Caco-2 (cell line): Measurements from ENCODE around the gene GK2. TPM values are rescaled to one million over a fixed set of nuclear protein-coding genes. Genes with fewer than 3 reads are reported as not detected.

Experiments
- BruUV-seq: library from RNA; stranded (reverse); fragments of 400-500 nt; replicated peaks from 2 replicates; lab custom pipeline; 2021; lab: Mats Ljungman, UMichigan
- CTCF ChIA-PET: fragments of 300-600 bp; sonication (Branson Sonifier 250); formaldehyde crosslinking; loops from one replicate; lab custom pipeline; 2022; ENCODE audit warnings: antibody characterized with exemption; lab: Charles Lee
- POLR2A ChIA-PET: fragments of 300-600 bp; sonication (Branson Sonifier 250); formaldehyde crosslinking; loops from one replicate; lab custom pipeline; 2022; ENCODE audit warnings: antibody characterized with exemption; lab: Charles Lee
- DNase-seq, 2 experiments: peaks; one replicate each; pipeline versions ENCODE4 v3.0.0 to v3.0.0-alpha.2; 2020 to 2022
- H3K27me3 ChIP-seq: replicated peaks from 2 replicates; pipeline ENCODE4 v1.6.0; 2011; ENCODE audit warnings: low read length; ENCODE audit not compliant: control insufficient read depth, insufficient read depth
- H3K36me3 ChIP-seq: 2 replicates; pipeline ENCODE4 v1.5.1; 2011; ENCODE audit warnings: low read length; ENCODE audit not compliant: control insufficient read depth, insufficient read depth
- H3K4me1 ChIP-seq: fragments of 250-450 bp; sonication (Bioruptor Pico); 2 replicates; pipeline ENCODE4 v1.5.1; 2020; ENCODE audit warnings: mild to moderate bottlenecking
- H3K4me3 ChIP-seq: 2 replicates; pipeline ENCODE4 v1.5.1; 2011; ENCODE audit warnings: low read depth, mild to moderate bottlenecking, control low read depth, low read length
- H3K9me3 ChIP-seq: fragments of 250-450 bp; sonication (Bioruptor Pico); 2 replicates; pipeline ENCODE4 v1.5.1; 2020; ENCODE audit warnings: mild to moderate bottlenecking, moderate library complexity
- H3K27ac Mint-ChIP-seq: one replicate; pipeline ENCODE4 v1.8.0; 2022; ENCODE audit warnings: mixed read lengths; ENCODE audit not compliant: unreplicated experiment
- H3K27me3 Mint-ChIP-seq: one replicate; pipeline ENCODE4 v1.8.0; 2022; ENCODE audit warnings: mixed read lengths; ENCODE audit not compliant: insufficient read depth, unreplicated experiment
- H3K36me3 Mint-ChIP-seq: one replicate; pipeline ENCODE4 v1.8.0; 2022; ENCODE audit warnings: mild to moderate bottlenecking, mixed read lengths; ENCODE audit not compliant: insufficient read depth, unreplicated experiment
- H3K4me1 Mint-ChIP-seq: one replicate; pipeline ENCODE4 v1.8.0; 2022; ENCODE audit warnings: low read depth, mixed read lengths; ENCODE audit not compliant: unreplicated experiment
- H3K4me3 Mint-ChIP-seq: one replicate; pipeline ENCODE4 v1.8.0; 2022; ENCODE audit warnings: mild to moderate bottlenecking, moderate library complexity, mixed read lengths; ENCODE audit not compliant: unreplicated experiment
- H3K9me3 Mint-ChIP-seq: one replicate; pipeline ENCODE4 v1.8.0; 2022; ENCODE audit warnings: mixed read lengths; ENCODE audit not compliant: unreplicated experiment
- CTCF ChIP-seq, 2 experiments: fragments of 200-600 bp in 1 of 2; IDR thresholded peaks; 1 replicate in 1 of 2; 2 replicates in 1 of 2; pipeline versions ENCODE4 v1.5.1 to v1.8.0; 2011 to 2022; ENCODE audit warnings: antibody characterized with exemption in 1 of 2, control low read depth in 1 of 2, inconsistent platforms in 1 of 2, low read depth in 1 of 2, low read length in 1 of 2, mild to moderate bottlenecking in 1 of 2, moderate library complexity in 1 of 2; ENCODE audit not compliant: insufficient read depth in 1 of 2, severe bottlenecking in 1 of 2, unreplicated experiment in 1 of 2
- intact Hi-C: fragments of 100-400 bp; cut with micrococcal nuclease; formaldehyde crosslinking; loops from one replicate; pipeline ENCODE4 v1.10.0; 2022; ENCODE audit not compliant: unreplicated experiment
- total RNA-seq: library from RNA; stranded (reverse); gene quantifications from 2 replicates; pipeline ENCODE4 v1.2.3, GENCODE V29; 2022

The GK2 gene
- total RNA-seq, 1 experiment from 2014 or later, result not detected

- Histone ChIP-seq H3K4me1 (no peaks in the 10 kb centered on the region), H3K36me3 (no peaks in the 10 kb centered on the region), H3K4me3 (no peak overlapping the region), H3K9me3 (no peaks in the 10 kb centered on the region), H3K27me3 (no peaks in the 10 kb centered on the region)
- Mint-ChIP-seq H3K4me1 (no peaks in the 10 kb centered on the region), H3K27ac (no peak overlapping the region), H3K36me3 (no peaks in the 10 kb centered on the region), H3K27me3 (peaks cover 5% of the 10 kb centered on the region), H3K9me3 (no peaks in the 10 kb centered on the region), H3K4me3 (no peak overlapping the region)
- DNase-seq, result no peak
- intact Hi-C loops, result no loop called here
- ChIA-PET POLR2A (no interaction called here), CTCF (no interaction called here)
- BruUV-seq, result no TSS peak
- TF ChIP-seq CTCF (IDR thresholded peaks at IDR 0.05; ENCODE audit: insufficient read depth in 1 of 2, low read depth in 1 of 2, low read length in 1 of 2, severe bottlenecking in 1 of 2, unreplicated experiment in 1 of 2), result no peak
Measured at GRCh38 chr4:79421483-79421882, 13.5 kb upstream of the GK2 start.

- no TSS peak for BruUV-seq
- H3K9me3 Mint-ChIP-seq, result no peaks in the 10 kb centered on the region
- H3K27me3 Mint-ChIP-seq, result peaks cover 2% of the 10 kb centered on the region
- no peaks in the 10 kb centered on the region for H3K4me1 Mint-ChIP-seq
- Histone ChIP-seq H3K27me3 (no peaks in the 10 kb centered on the region), H3K36me3 (no peaks in the 10 kb centered on the region), H3K4me3 (no peak overlapping the region), H3K4me1 (no peaks in the 10 kb centered on the region), H3K9me3 (no peaks in the 10 kb centered on the region)
- TF ChIP-seq CTCF (IDR thresholded peaks at IDR 0.05; ENCODE audit: insufficient read depth in 1 of 2, low read depth in 1 of 2, low read length in 1 of 2, severe bottlenecking in 1 of 2, unreplicated experiment in 1 of 2), result no peak
- POLR2A ChIA-PET, result no interaction called here
- DNase-seq, result no peak
- CTCF ChIA-PET, result no interaction called here
- no peak overlapping the region for H3K4me3 Mint-ChIP-seq
- intact Hi-C loops, result no loop called here
- H3K27ac Mint-ChIP-seq, result no peak overlapping the region
- H3K36me3 Mint-ChIP-seq, result no peaks in the 10 kb centered on the region
Measured at GRCh38 chr4:79413886-79414285, 5.9 kb upstream of the GK2 start.

- intact Hi-C loops, result no loop called here
- no peak overlapping the region for H3K27ac Mint-ChIP-seq
- no peaks in the 10 kb centered on the region for H3K9me3 Mint-ChIP-seq
- no peak for TF ChIP-seq CTCF (IDR thresholded peaks at IDR 0.05; ENCODE audit: insufficient read depth in 1 of 2, low read depth in 1 of 2, low read length in 1 of 2, severe bottlenecking in 1 of 2, unreplicated experiment in 1 of 2)
- no peaks in the 10 kb centered on the region for H3K4me1 ChIP-seq
- H3K27me3 Mint-ChIP-seq, result peaks cover 5% of the 10 kb centered on the region
- no peak overlapping the region for H3K4me3 Mint-ChIP-seq
- ChIA-PET CTCF (no interaction called here), POLR2A (no interaction called here)
- DNase-seq, result no peak
- H3K27me3 ChIP-seq, result no peaks in the 10 kb centered on the region
- no peaks in the 10 kb centered on the region for H3K36me3 Mint-ChIP-seq
- no peaks in the 10 kb centered on the region for H3K9me3 ChIP-seq
- no TSS peak for BruUV-seq
- no peaks in the 10 kb centered on the region for H3K36me3 ChIP-seq
- H3K4me1 Mint-ChIP-seq, result no peaks in the 10 kb centered on the region
- H3K4me3 ChIP-seq, result no peak overlapping the region
Measured at GRCh38 chr4:79413032-79413885, 5.2 kb upstream of the GK2 start.
